IPS DF 4.7 (cell line): ENCODE results near the gene BAZ1A.
"Not testable (repeated sequence)": the region's sequence is repeated elsewhere in the genome, so short reads cannot be mapped to it uniquely, and the experiment has no call there.

Experiments
- DNase-seq: peaks from one replicate; pipeline ENCODE4 v3.0.0-alpha.2; 2013; ENCODE audit warnings: low spot score; ENCODE audit errors: extremely low read depth

Gene BAZ1A

GRCh38 chr14:34853041-34853440, 22.1 kb downstream of the BAZ1A start:
- DNase-seq: no peak

- no peak for DNase-seq
Observed at GRCh38 chr14:34851395-34851794, 23.8 kb downstream of the BAZ1A start.

GRCh38 chr14:34845869-34846268, 29.3 kb downstream of the BAZ1A start:
- no peak for DNase-seq

GRCh38 chr14:34843011-34843554, 32.1 kb downstream of the BAZ1A start:
- DNase-seq: no peak

GRCh38 chr14:34837801-34838322, 37.3 kb downstream of the BAZ1A start:
- no peak for DNase-seq

- no peak for DNase-seq
Observed at GRCh38 chr14:34835312-34835711, 39.8 kb downstream of the BAZ1A start.

- DNase-seq: no peak
Observed at GRCh38 chr14:34833549-34834523, 41.3 kb downstream of the BAZ1A start.

- DNase-seq: no peak
Observed at GRCh38 chr14:34826661-34827060, 48.5 kb downstream of the BAZ1A start.

- no peak for DNase-seq
Observed at GRCh38 chr14:34824826-34825225, 50.3 kb downstream of the BAZ1A start.

- no peak for DNase-seq
Observed at GRCh38 chr14:34824256-34824655, 50.9 kb downstream of the BAZ1A start.

GRCh38 chr14:34817768-34818167, 57.4 kb downstream of the BAZ1A start:
- no peak for DNase-seq

GRCh38 chr14:34810028-34810427, 65.1 kb downstream of the BAZ1A start:
- no peak for DNase-seq

- no peak for DNase-seq
Observed at GRCh38 chr14:34806257-34806656, 68.9 kb downstream of the BAZ1A start.

GRCh38 chr14:34804933-34805332, 70.2 kb downstream of the BAZ1A start:
- DNase-seq: no peak

GRCh38 chr14:34798861-34799260, 76.3 kb downstream of the BAZ1A start:
- not testable (repeated sequence) for DNase-seq

- no peak for DNase-seq
Observed at GRCh38 chr14:34797747-34798583, 77.2 kb downstream of the BAZ1A start.

GRCh38 chr14:34796902-34797301, 78.3 kb downstream of the BAZ1A start:
- DNase-seq: no peak

GRCh38 chr14:34794941-34795340, 80.2 kb downstream of the BAZ1A start:
- DNase-seq: no peak

GRCh38 chr14:34794217-34794616, 80.9 kb downstream of the BAZ1A start:
- no peak for DNase-seq

- DNase-seq: no peak
Observed at GRCh38 chr14:34792598-34792997, 82.6 kb downstream of the BAZ1A start.

GRCh38 chr14:34785223-34786006, 89.7 kb downstream of the BAZ1A start:
- DNase-seq: no peak
